HepG2 (cell line): Measurements from ENCODE around the gene ASB4.

Source experiments
- EP300 ChIP-seq, 3 experiments: sonication (generic) in 1 of 3; formaldehyde crosslinking in 1 of 3; IDR thresholded peaks; 2 replicates each; pipeline versions ENCODE4 v1.5.1 to v1.6.1; 2011 to 2020; ENCODE audit warnings: low read depth in 2 of 3, low read length in 2 of 3, borderline replicate concordance in 1 of 3, improper control_type of control experiment in 1 of 3, mild to moderate bottlenecking in 1 of 3, missing genetic modification reagents in 1 of 3, moderate library complexity in 1 of 3
- GATA4 ChIP-seq: sonication (generic); IDR thresholded peaks from 2 replicates; pipeline ENCODE4 v1.6.1; 2016; ENCODE audit warnings: antibody characterized with exemption, low read depth, borderline replicate concordance
- JUN ChIP-seq: sonication (generic); formaldehyde crosslinking; IDR thresholded peaks from 2 replicates; pipeline ENCODE4 v1.4.0; 2020; ENCODE audit warnings: mild to moderate bottlenecking, missing genetic modification reagents
- NBN ChIP-seq: fragments of 450-650 bp; conservative IDR thresholded peaks from 2 replicates; pipeline ENCODE4 v1.6.1; 2017
- PITX1 ChIP-seq: sonication (generic); formaldehyde crosslinking; IDR thresholded peaks from 2 replicates; pipeline ENCODE4 v1.5.1; 2020; ENCODE audit warnings: mild to moderate bottlenecking, missing genetic modification reagents
- POLR2AphosphoS2 ChIP-seq: IDR thresholded peaks from 2 replicates; pipeline ENCODE4 v1.6.1; 2011; ENCODE audit warnings: low read depth, low read length, improper control_type of control experiment
- RBM22 ChIP-seq: fragments of 200-400 bp; formaldehyde crosslinking; optimal IDR thresholded peaks from 2 replicates; pipeline ENCODE3; 2017; ENCODE audit warnings: mild to moderate bottlenecking, low read length, moderate library complexity
- RNF2 ChIP-seq: fragments of 450-650 bp; conservative IDR thresholded peaks from 2 replicates; pipeline ENCODE4 v1.6.1; 2016; ENCODE audit warnings: low read depth
- YY1 ChIP-seq: IDR thresholded peaks from 2 replicates; pipeline ENCODE4 v1.6.1; 2011; ENCODE audit warnings: low read length, low read depth, moderate library complexity, mild to moderate bottlenecking; ENCODE audit not compliant: insufficient read depth, insufficient replicate concordance
- ZFP36L2 ChIP-seq: sonication (generic); formaldehyde crosslinking; IDR thresholded peaks from 2 replicates; pipeline ENCODE4 v1.4.0; 2020; ENCODE audit warnings: missing genetic modification reagents
- ZNF138 ChIP-seq: sonication (generic); formaldehyde crosslinking; IDR thresholded peaks from 2 replicates; pipeline ENCODE4 v1.5.0; 2020; ENCODE audit warnings: mild to moderate bottlenecking, low read depth, missing genetic modification reagents
- ZXDC ChIP-seq: sonication (generic); formaldehyde crosslinking; IDR thresholded peaks from 2 replicates; pipeline ENCODE4 v1.5.0; 2020; ENCODE audit warnings: mild to moderate bottlenecking, missing genetic modification reagents
- TF ChIP-seq, protein P1 (sequence below): sonication (generic); formaldehyde crosslinking; IDR thresholded peaks from 2 replicates; pipeline ENCODE4 v1.5.0; 2020; ENCODE audit warnings: mild to moderate bottlenecking, missing genetic modification reagents, moderate library complexity
- TF ChIP-seq, protein P2 (sequence below): sonication (generic); formaldehyde crosslinking; IDR thresholded peaks from 2 replicates; pipeline ENCODE4 v1.4.0; 2020; ENCODE audit warnings: missing genetic modification reagents

DNA sequence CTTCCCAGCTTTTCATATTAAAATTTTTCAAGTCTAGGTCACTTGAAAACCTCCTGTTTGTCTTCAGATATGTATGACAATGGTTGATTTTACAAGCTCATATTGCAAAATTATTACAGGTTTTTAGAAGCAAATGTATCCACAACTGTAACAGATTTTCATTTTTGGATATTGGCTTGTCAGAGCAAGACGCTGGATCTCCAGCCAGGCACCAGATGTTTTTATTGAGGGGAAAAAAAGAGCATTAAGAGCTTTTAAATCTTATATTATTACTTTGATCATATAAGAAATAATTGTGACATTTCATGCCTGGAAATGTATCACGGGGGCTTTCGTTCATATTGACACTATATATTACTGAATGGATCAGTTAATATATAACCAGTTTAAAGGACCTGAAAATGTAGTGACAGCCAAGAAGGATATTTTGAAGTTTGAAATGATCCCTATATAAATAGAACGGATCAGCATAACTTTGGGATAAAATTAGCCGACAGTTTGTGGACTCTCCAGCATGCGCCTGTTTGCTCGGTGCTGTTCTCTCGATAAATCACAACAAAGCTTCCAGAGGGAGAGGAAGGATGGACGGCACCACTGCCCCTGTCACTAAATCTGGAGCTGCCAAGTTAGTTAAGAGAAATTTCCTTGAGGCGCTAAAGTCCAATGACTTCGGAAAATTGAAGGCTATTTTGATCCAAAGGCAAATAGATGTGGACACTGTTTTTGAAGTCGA is at the start of gene ASB4:
- TF ChIP-seq NBN (no peak), PITX1 (CRISPR knock-in tag) (no peak), ZNF138 (CRISPR knock-in tag) (no peak), YY1 (no peak), EP300 (IDR thresholded peaks at IDR 0.05; ENCODE audit: low read depth in 2 of 2, low read length in 2 of 2) (no peak), EP300 (CRISPR knock-in tag; IDR thresholded peaks at IDR 0.05; ENCODE audit: borderline replicate concordance) (no peak), ZFP36L2 (no peak), ZXDC (no peak), POLR2AphosphoS2 (no peak), JUN (CRISPR knock-in tag) (no peak), RNF2 (no peak), GATA4 (no peak), RBM22 (no peak)
- TF ChIP-seq, protein P1, sequence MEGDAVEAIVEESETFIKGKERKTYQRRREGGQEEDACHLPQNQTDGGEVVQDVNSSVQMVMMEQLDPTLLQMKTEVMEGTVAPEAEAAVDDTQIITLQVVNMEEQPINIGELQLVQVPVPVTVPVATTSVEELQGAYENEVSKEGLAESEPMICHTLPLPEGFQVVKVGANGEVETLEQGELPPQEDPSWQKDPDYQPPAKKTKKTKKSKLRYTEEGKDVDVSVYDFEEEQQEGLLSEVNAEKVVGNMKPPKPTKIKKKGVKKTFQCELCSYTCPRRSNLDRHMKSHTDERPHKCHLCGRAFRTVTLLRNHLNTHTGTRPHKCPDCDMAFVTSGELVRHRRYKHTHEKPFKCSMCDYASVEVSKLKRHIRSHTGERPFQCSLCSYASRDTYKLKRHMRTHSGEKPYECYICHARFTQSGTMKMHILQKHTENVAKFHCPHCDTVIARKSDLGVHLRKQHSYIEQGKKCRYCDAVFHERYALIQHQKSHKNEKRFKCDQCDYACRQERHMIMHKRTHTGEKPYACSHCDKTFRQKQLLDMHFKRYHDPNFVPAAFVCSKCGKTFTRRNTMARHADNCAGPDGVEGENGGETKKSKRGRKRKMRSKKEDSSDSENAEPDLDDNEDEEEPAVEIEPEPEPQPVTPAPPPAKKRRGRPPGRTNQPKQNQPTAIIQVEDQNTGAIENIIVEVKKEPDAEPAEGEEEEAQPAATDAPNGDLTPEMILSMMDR (CRISPR knock-in tag): no peak
- TF ChIP-seq, protein P2, sequence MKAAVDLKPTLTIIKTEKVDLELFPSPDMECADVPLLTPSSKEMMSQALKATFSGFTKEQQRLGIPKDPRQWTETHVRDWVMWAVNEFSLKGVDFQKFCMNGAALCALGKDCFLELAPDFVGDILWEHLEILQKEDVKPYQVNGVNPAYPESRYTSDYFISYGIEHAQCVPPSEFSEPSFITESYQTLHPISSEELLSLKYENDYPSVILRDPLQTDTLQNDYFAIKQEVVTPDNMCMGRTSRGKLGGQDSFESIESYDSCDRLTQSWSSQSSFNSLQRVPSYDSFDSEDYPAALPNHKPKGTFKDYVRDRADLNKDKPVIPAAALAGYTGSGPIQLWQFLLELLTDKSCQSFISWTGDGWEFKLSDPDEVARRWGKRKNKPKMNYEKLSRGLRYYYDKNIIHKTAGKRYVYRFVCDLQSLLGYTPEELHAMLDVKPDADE (CRISPR knock-in tag): no peak
